Neural progenitor cell (in vitro differentiated cells): ENCODE data around the gene C1QTNF1. TPM values are rescaled to one million over a fixed set of nuclear protein-coding genes. Genes with fewer than 3 reads are reported as not detected.

ENCODE experiments used
- DNase-seq: peaks from one replicate; pipeline ENCODE4 v3.0.0-alpha.2; 2016; ENCODE audit warnings: low spot score
- H2AFZ ChIP-seq: fragments of 200-600 bp; sonication (generic); replicated peaks from 2 replicates; pipeline ENCODE4 v1.6.1; 2016; ENCODE audit warnings: antibody characterized with exemption
- H3F3A ChIP-seq: fragments of 200-600 bp; sonication (generic); 2 replicates; pipeline ENCODE4 v1.6.1; 2016; ENCODE audit warnings: antibody characterized with exemption, low read depth
- H3K27ac ChIP-seq: fragments of 200-600 bp; sonication (generic); 2 replicates; pipeline ENCODE4 v1.5.1; 2016; ENCODE audit warnings: mild to moderate bottlenecking
- H3K27me3 ChIP-seq: fragments of 200-600 bp; sonication (generic); 2 replicates; pipeline ENCODE4 v1.6.1; 2016; ENCODE audit warnings: mild to moderate bottlenecking, moderate library complexity
- H3K36me3 ChIP-seq: fragments of 200-600 bp; sonication (generic); 2 replicates; pipeline ENCODE4 v1.5.1; 2016
- H3K4me1 ChIP-seq: fragments of 200-600 bp; sonication (generic); 2 replicates; pipeline ENCODE4 v1.6.1; 2016; ENCODE audit warnings: mixed run types
- H3K4me2 ChIP-seq: fragments of 200-600 bp; sonication (generic); 2 replicates; pipeline ENCODE4 v1.6.1; 2016
- H3K4me3 ChIP-seq: fragments of 200-600 bp; sonication (generic); 2 replicates; pipeline ENCODE4 v1.5.1; 2016
- H3K79me2 ChIP-seq: fragments of 200-600 bp; sonication (generic); 2 replicates; pipeline ENCODE4 v1.6.1; 2016; ENCODE audit warnings: low read depth
- H3K9ac ChIP-seq: fragments of 200-600 bp; sonication (generic); 2 replicates; pipeline ENCODE4 v1.6.1; 2016
- H3K9me3 ChIP-seq: fragments of 200-600 bp; sonication (generic); 2 replicates; pipeline ENCODE4 v1.5.1; 2016; ENCODE audit warnings: low read depth
- H4K20me1 ChIP-seq: fragments of 200-600 bp; sonication (generic); 2 replicates; pipeline ENCODE4 v1.6.1; 2016; ENCODE audit warnings: low read depth
- H3K27ac Mint-ChIP-seq: 3 replicates; pipeline ENCODE4 v1.8.0; 2021; ENCODE audit warnings: mixed read lengths
- H3K27me3 Mint-ChIP-seq: 2 replicates; pipeline ENCODE4 v1.8.0; 2022; ENCODE audit warnings: low read depth, mild to moderate bottlenecking, inconsistent platforms, moderate library complexity, mixed read lengths; ENCODE audit not compliant: insufficient read depth
- H3K36me3 Mint-ChIP-seq: 3 replicates; pipeline ENCODE4 v1.8.0; 2021; ENCODE audit warnings: mixed read lengths
- H3K4me1 Mint-ChIP-seq: 3 replicates; pipeline ENCODE4 v1.8.0; 2021; ENCODE audit warnings: mixed read lengths
- H3K4me3 Mint-ChIP-seq: 3 replicates; pipeline ENCODE4 v1.8.0; 2021; ENCODE audit warnings: mild to moderate bottlenecking, moderate library complexity, mixed read lengths
- H3K9me3 Mint-ChIP-seq: 3 replicates; pipeline ENCODE4 v1.8.0; 2020; ENCODE audit warnings: mixed read lengths
- CTCF ChIP-seq: fragments of 200-600 bp; sonication (generic); IDR thresholded peaks from 2 replicates; pipeline ENCODE4 v1.5.1; 2017; ENCODE audit warnings: antibody characterized with exemption, mild to moderate bottlenecking
- EZH2 ChIP-seq: fragments of 200-600 bp; sonication (generic); IDR thresholded peaks from 2 replicates; pipeline ENCODE4 v1.6.1; 2017; ENCODE audit warnings: antibody characterized with exemption, mild to moderate bottlenecking, moderate library complexity
- EZH2phosphoT487 ChIP-seq: fragments of 200-600 bp; sonication (generic); IDR thresholded peaks from 2 replicates; pipeline ENCODE4 v1.6.1; 2017; ENCODE audit warnings: antibody characterized with exemption
- total RNA-seq: library from RNA; depleted of rRNA; stranded (reverse); fragments of >200 nt; gene quantifications from 2 replicates; pipeline ENCODE4 v1.2.3, GENCODE V29; 2015; ENCODE audit warnings: low replicate concordance

Gene C1QTNF1
- total RNA-seq, 1 donor from 2014 or later = 1.4 TPM

DNA sequence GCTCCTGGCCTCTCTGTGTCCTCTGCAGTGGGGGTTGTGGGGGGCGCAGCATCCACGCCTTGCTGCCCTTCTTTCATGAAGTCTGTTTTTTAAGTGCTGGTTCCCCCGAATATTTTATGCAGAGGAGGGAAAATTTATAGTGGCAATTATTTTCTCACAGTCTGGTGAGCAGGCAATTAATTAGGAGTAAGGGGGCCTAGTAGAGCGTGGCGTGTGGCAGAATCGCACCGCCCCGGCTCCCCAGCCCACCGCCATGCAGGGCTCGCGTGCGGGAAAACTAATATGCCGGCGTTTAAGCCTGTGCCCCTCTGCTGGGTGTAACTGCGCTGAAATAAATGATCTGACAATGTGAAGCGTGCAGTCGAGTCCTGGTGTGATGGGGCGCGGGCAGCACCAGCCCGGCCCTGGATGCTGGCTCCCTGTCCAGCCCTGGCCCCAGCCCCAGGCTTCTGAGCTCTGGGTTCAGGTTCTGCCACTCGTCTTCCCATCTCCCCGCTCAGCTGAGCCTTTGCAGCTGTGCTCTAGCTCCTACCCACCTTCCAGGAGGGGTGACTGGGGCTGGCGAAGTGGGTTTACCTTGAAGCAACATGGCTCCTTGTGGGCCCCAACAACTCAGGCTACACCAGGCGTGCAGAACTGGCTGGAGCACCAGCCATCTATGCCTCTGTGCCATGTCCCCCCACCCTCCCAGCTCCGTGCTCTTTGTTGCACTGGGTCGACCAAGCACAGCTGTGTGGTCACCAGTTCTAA is 64.5 kb downstream of the C1QTNF1 start:
- Histone ChIP-seq H3K27me3 (no peaks in the 10 kb centered on the region), H3K4me2 (no peak overlapping the region), H3K4me3 (no peak overlapping the region), H3K36me3 (no peaks in the 10 kb centered on the region), H3K79me2 (no peaks in the 10 kb centered on the region), H3K27ac (no peak overlapping the region), H3K9ac (no peak overlapping the region), H3F3A (no peaks in the 10 kb centered on the region), H2AFZ (no peak overlapping the region), H4K20me1 (peaks cover 4% of the 10 kb centered on the region), H3K4me1 (no peaks in the 10 kb centered on the region), H3K9me3 (no peaks in the 10 kb centered on the region)
- Mint-ChIP-seq H3K9me3 (no peaks in the 10 kb centered on the region), H3K27ac (no peak overlapping the region), H3K4me1 (peaks cover 10% of the 10 kb centered on the region), H3K36me3 (no peaks in the 10 kb centered on the region), H3K4me3 (no peak overlapping the region), H3K27me3 (peaks cover 5% of the 10 kb centered on the region)
- DNase-seq = no peak
- TF ChIP-seq CTCF = no peak
- no peak for TF ChIP-seq EZH2
- TF ChIP-seq EZH2phosphoT487 = no peak

GRCh38 chr17:79088997-79089328 is 65.0 kb downstream of the C1QTNF1 start:
- H3K4me3 Mint-ChIP-seq = no peak overlapping the region
- H3K36me3 ChIP-seq = no peaks in the 10 kb centered on the region
- no peak overlapping the region for H3K9ac ChIP-seq
- peaks cover 10% of the 10 kb centered on the region for H3K4me1 Mint-ChIP-seq
- H3K79me2 ChIP-seq = no peaks in the 10 kb centered on the region
- H3F3A ChIP-seq = no peaks in the 10 kb centered on the region
- H3K36me3 Mint-ChIP-seq = no peaks in the 10 kb centered on the region
- H3K9me3 ChIP-seq = no peaks in the 10 kb centered on the region
- no peak overlapping the region for H3K4me3 ChIP-seq
- no peaks in the 10 kb centered on the region for H3K4me1 ChIP-seq
- H3K9me3 Mint-ChIP-seq = no peaks in the 10 kb centered on the region
- no peak overlapping the region for H3K27ac ChIP-seq
- H2AFZ ChIP-seq = no peak overlapping the region
- TF ChIP-seq EZH2 (no peak), CTCF (no peak), EZH2phosphoT487 (no peak)
- no peak overlapping the region for H3K4me2 ChIP-seq
- H3K27me3 Mint-ChIP-seq = peaks cover 5% of the 10 kb centered on the region
- H3K27me3 ChIP-seq = no peaks in the 10 kb centered on the region
- H4K20me1 ChIP-seq = peaks cover 4% of the 10 kb centered on the region
- no peak overlapping the region for H3K27ac Mint-ChIP-seq
- no peak for DNase-seq

- H4K20me1 ChIP-seq = peaks cover 4% of the 10 kb centered on the region
- H3K36me3 ChIP-seq = no peaks in the 10 kb centered on the region
- Mint-ChIP-seq H3K4me1 (peaks cover 14% of the 10 kb centered on the region), H3K27ac (no peak overlapping the region), H3K4me3 (no peak overlapping the region), H3K36me3 (no peaks in the 10 kb centered on the region), H3K9me3 (no peaks in the 10 kb centered on the region), H3K27me3 (peaks cover 5% of the 10 kb centered on the region)
- no peaks in the 10 kb centered on the region for H3K4me1 ChIP-seq
- no peaks in the 10 kb centered on the region for H3K79me2 ChIP-seq
- no peak overlapping the region for H2AFZ ChIP-seq
- no peak overlapping the region for H3K4me2 ChIP-seq
- no peak overlapping the region for H3K9ac ChIP-seq
- DNase-seq = no peak
- no peak for TF ChIP-seq CTCF
- TF ChIP-seq EZH2 = no peak
- no peak for TF ChIP-seq EZH2phosphoT487
- no peaks in the 10 kb centered on the region for H3F3A ChIP-seq
- no peak overlapping the region for H3K4me3 ChIP-seq
- no peaks in the 10 kb centered on the region for H3K27me3 ChIP-seq
- H3K9me3 ChIP-seq = no peaks in the 10 kb centered on the region
- no peak overlapping the region for H3K27ac ChIP-seq
These were observed 65.9 kb downstream of the C1QTNF1 start for GRCh38 chr17:79089720-79090442.
